PC-3 (cell line): ENCODE data around the gene ACOT8. TPM values are rescaled to one million over a fixed set of nuclear protein-coding genes. Genes with fewer than 3 reads are reported as not detected.
A peak's percentile ranks its signal among the peaks of the same experiment; 100 is the strongest.

ENCODE experiments used
- ATAC-seq: fragments of 200-7000 bp; cut with Tn5 transposase; 2 replicates; pipeline ENCODE4 v1.9.1; 2020; ENCODE audit warnings: mild to moderate bottlenecking, moderate library complexity
- BruUV-seq: library from RNA; stranded (reverse); fragments of 400-500 nt; replicated peaks from 2 replicates; lab custom pipeline; 2021; lab: Mats Ljungman, UMichigan
- CTCF ChIA-PET: fragments of 300-600 bp; sonication (Branson Sonifier 250); formaldehyde crosslinking; loops from one replicate; lab custom pipeline; 2022; ENCODE audit warnings: antibody characterized with exemption; lab: Charles Lee
- POLR2A ChIA-PET: fragments of 300-600 bp; sonication (Branson Sonifier 250); formaldehyde crosslinking; loops from one replicate; lab custom pipeline; 2022; ENCODE audit warnings: antibody characterized with exemption; ENCODE audit not compliant: unreplicated experiment; lab: Charles Lee
- DNase-seq: peaks from one replicate; pipeline ENCODE4 v3.0.0-alpha.2; 2015
- H2AFZ ChIP-seq: fragments of 300-600 bp; sonication (generic); 2 replicates; pipeline ENCODE4 v1.6.0; 2016; ENCODE audit warnings: antibody characterized with exemption, low read length
- H3F3A ChIP-seq: fragments of 300-600 bp; sonication (generic); one replicate; pipeline ENCODE4 v1.6.0; 2017; ENCODE audit warnings: antibody characterized with exemption, low read length, control low read depth, mild to moderate bottlenecking; ENCODE audit not compliant: unreplicated experiment
- H3K27ac ChIP-seq: fragments of 300-600 bp; sonication (generic); 2 replicates; pipeline ENCODE4 v1.5.1; 2016; ENCODE audit warnings: mild to moderate bottlenecking, low read length
- H3K27me3 ChIP-seq: fragments of 300-600 bp; sonication (generic); 2 replicates; pipeline ENCODE4 v1.6.1; 2016; ENCODE audit warnings: low read length, mixed read lengths
- H3K36me3 ChIP-seq: fragments of 300-600 bp; sonication (generic); 2 replicates; pipeline ENCODE4 v1.6.1; 2016; ENCODE audit warnings: low read depth, mixed run types, low read length, mixed read lengths
- H3K4me1 ChIP-seq: fragments of 300-600 bp; sonication (generic); 2 replicates; pipeline ENCODE4 v1.5.1; 2016; ENCODE audit warnings: low read length; ENCODE audit not compliant: insufficient read depth
- H3K4me2 ChIP-seq: fragments of 300-600 bp; sonication (generic); 2 replicates; pipeline ENCODE4 v1.6.0; 2016; ENCODE audit warnings: low read length
- H3K4me3 ChIP-seq: fragments of 300-600 bp; sonication (generic); 2 replicates; pipeline ENCODE4 v1.5.1; 2016; ENCODE audit warnings: mild to moderate bottlenecking, low read length, mixed read lengths
- H3K79me2 ChIP-seq: fragments of 300-600 bp; sonication (generic); 2 replicates; pipeline ENCODE4 v1.6.1; 2017; ENCODE audit warnings: low read length, mixed read lengths
- H3K9ac ChIP-seq: fragments of 300-600 bp; sonication (generic); 2 replicates; pipeline ENCODE4 v1.6.0; 2016; ENCODE audit warnings: mild to moderate bottlenecking, low read length
- H3K9me2 ChIP-seq: fragments of 300-600 bp; sonication (generic); replicated peaks from 2 replicates; pipeline ENCODE4 v1.6.1; 2016; ENCODE audit warnings: mixed run types, low read length, mixed read lengths
- H3K9me3 ChIP-seq: fragments of 300-600 bp; sonication (generic); 2 replicates; pipeline ENCODE4 v1.6.1; 2016; ENCODE audit warnings: low read length, mixed read lengths
- H4K20me1 ChIP-seq: fragments of 300-600 bp; sonication (generic); 2 replicates; pipeline ENCODE4 v1.6.1; 2016; ENCODE audit warnings: low read length, mixed read lengths
- EZH2 ChIP-seq: fragments of 300-600 bp; sonication (generic); IDR thresholded peaks from one replicate; pipeline ENCODE4 v1.6.1; 2017; ENCODE audit warnings: antibody characterized with exemption, mild to moderate bottlenecking, low read length; ENCODE audit not compliant: unreplicated experiment
- EZH2phosphoT487 ChIP-seq: fragments of 300-600 bp; sonication (generic); IDR thresholded peaks from 2 replicates; pipeline ENCODE4 v1.6.1; 2018; ENCODE audit warnings: mild to moderate bottlenecking, antibody characterized with exemption, low read length, borderline replicate concordance
- intact Hi-C: fragments of 100-400 bp; cut with micrococcal nuclease; formaldehyde crosslinking; loops from 2 replicates; pipeline ENCODE4 v1.9.0; 2023
- total RNA-seq: library from RNA; depleted of rRNA; stranded (reverse); fragments of >200 nt; gene quantifications from 2 replicates; pipeline ENCODE4 v1.2.3, GENCODE V29; 2014
- TF ChIP-seq, protein P1 (sequence below): fragments of 300-600 bp; sonication (generic); conservative IDR thresholded peaks from 2 replicates; pipeline ENCODE4 v1.5.1; 2017; ENCODE audit warnings: antibody characterized with exemption, low read depth, mild to moderate bottlenecking, low read length

The ACOT8 gene
- total RNA-seq, 1 experiment from 2014 or later = 58.8 TPM

DNA sequence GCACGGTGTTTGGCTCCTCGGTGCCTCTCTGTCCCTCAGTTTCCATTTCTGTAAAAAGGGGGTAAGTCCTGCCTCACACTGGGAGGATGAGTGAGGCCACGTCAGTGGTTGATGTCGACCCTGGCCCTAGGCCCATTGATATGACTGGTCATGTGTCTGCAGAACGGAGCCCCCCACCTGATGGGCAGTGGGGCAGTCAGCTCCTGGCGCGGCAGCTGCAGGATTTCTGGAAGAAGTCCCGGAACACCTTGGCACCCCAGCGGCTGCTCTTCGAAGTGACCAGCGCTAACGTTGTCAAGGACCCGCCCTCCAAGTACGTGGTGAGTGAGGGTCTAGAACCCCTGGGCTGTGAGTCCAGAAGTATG lies 22.4 kb downstream of the ACOT8 start:
- ChIA-PET CTCF (interaction anchor here (0.6 kb wide), 1 partner anchor 214 kb away, joined by 3 read pairs; no protein-coding TSS in a partner anchor), POLR2A (interaction anchor here (0.5 to 1.1 kb wide), 2 partner anchors 18 to 100 kb away, joined by 3 to 8 read pairs; partner anchors contain the start of gene PCIF1)
- no peak for TF ChIP-seq EZH2phosphoT487
- TF ChIP-seq, protein P1, sequence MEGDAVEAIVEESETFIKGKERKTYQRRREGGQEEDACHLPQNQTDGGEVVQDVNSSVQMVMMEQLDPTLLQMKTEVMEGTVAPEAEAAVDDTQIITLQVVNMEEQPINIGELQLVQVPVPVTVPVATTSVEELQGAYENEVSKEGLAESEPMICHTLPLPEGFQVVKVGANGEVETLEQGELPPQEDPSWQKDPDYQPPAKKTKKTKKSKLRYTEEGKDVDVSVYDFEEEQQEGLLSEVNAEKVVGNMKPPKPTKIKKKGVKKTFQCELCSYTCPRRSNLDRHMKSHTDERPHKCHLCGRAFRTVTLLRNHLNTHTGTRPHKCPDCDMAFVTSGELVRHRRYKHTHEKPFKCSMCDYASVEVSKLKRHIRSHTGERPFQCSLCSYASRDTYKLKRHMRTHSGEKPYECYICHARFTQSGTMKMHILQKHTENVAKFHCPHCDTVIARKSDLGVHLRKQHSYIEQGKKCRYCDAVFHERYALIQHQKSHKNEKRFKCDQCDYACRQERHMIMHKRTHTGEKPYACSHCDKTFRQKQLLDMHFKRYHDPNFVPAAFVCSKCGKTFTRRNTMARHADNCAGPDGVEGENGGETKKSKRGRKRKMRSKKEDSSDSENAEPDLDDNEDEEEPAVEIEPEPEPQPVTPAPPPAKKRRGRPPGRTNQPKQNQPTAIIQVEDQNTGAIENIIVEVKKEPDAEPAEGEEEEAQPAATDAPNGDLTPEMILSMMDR = no peak
- no peak for TF ChIP-seq EZH2
- no peaks in the 10 kb centered on the region for H4K20me1 ChIP-seq
- no peaks in the 10 kb centered on the region for H3K27me3 ChIP-seq
- H3K4me2 ChIP-seq = peak overlapping the region; percentile 91
- BruUV-seq = TSS peak; percentile 54
- H3K36me3 ChIP-seq = no peaks in the 10 kb centered on the region
- H3K27ac ChIP-seq = peak overlapping the region; percentile 66
- no peaks in the 10 kb centered on the region for H3K9me3 ChIP-seq
- no peaks in the 10 kb centered on the region for H3F3A ChIP-seq
- ATAC-seq = no peak
- peaks cover 35% of the 10 kb centered on the region for H3K4me1 ChIP-seq
- peak overlapping the region; percentile 82; the same call in 1 of the 2 replicates for H3K9ac ChIP-seq
- no peak overlapping the region for H2AFZ ChIP-seq
- peaks cover 29% of the 10 kb centered on the region for H3K79me2 ChIP-seq
- peak overlapping the region; percentile 78 for H3K4me3 ChIP-seq
- H3K9me2 ChIP-seq = no peaks in the 10 kb centered on the region
- DNase-seq = no peak
- intact Hi-C loops = loop anchor here (2.0 to 10.0 kb wide), 2 partner anchors 56 to 140 kb away; partner anchors contain the start of gene ZNF335

DNA sequence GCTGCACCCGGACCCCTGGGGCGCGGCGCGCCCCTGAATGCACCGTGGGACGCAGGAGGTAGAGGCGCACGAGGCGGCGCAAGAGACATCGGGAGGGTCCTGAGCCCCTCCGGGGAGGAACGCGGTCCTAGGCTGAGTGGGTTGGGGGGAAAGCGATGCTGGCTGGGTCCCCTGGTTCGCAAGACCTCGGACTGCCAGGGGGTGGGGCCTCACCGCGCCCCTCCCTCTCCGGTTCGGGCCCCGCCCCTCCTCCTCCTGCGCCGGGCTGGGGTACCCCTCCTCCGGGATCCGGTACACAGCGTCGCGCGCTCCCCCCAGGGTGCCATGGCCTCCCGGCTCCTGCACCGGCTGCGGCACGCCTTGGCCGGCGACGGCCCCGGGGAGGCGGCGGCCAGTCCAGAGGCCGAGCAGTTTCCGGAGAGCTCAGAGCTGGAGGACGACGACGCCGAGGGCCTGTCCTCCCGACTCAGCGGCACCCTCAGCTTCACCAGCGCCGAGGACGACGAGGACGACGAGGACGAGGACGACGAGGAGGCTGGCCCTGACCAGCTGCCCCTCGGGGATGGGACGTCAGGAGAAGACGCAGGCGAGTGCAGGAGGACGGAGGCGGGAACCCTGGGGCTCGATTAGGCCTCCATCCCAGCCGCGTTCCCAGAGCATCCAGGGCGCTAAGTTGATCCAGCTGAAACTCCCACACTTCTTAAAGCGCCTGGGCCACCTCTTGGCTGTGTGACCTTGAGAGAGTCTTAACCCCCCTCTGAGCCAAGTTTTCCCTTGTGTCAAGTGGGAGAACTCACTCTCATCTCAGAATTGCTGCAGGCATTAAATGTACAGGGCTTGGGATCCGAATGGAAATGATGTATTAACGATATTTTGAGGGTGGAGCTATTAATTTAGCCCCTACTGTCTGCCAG lies 23.1 kb downstream of the ACOT8 start:
- Histone ChIP-seq H3F3A (no peaks in the 10 kb centered on the region), H3K4me2 (peak overlapping the region; percentile 91), H3K9me3 (no peaks in the 10 kb centered on the region), H3K36me3 (no peaks in the 10 kb centered on the region), H3K27me3 (no peaks in the 10 kb centered on the region), H3K9me2 (no peaks in the 10 kb centered on the region), H3K27ac (peak overlapping the region; percentile 66), H3K4me1 (peaks cover 35% of the 10 kb centered on the region), H3K4me3 (peak overlapping the region; percentile 78), H2AFZ (peak overlapping the region; percentile 71), H3K9ac (peak overlapping the region; percentile 82), H4K20me1 (no peaks in the 10 kb centered on the region), H3K79me2 (peaks cover 29% of the 10 kb centered on the region)
- BruUV-seq = no TSS peak
- POLR2A ChIA-PET = interaction anchor here (0.5 to 1.1 kb wide), 4 partner anchors 17 to 111 kb away, joined by 3 to 8 read pairs (median 3); partner anchors contain the start of genes CTSA and PCIF1
- intact Hi-C loops = loop anchor here (2.0 to 10.0 kb wide), 2 partner anchors 55 to 141 kb away; partner anchors contain the start of gene ZNF335
- ATAC-seq (peak; percentile 68), DNase-seq (peak; percentile 67)
- CTCF ChIA-PET = interaction anchor here (0.6 to 0.9 kb wide), 4 partner anchors 11 to 213 kb away, joined by 3 to 4 read pairs (median 3); no protein-coding TSS in a partner anchor
- TF ChIP-seq EZH2 = no peak
- TF ChIP-seq EZH2phosphoT487 = no peak
